IPS-20b (cell line): ENCODE measurements around the gene RGS12.

ENCODE experiments used
- H3K27ac ChIP-seq: one replicate; pipeline ENCODE4 v1.5.1; 2013; ENCODE audit warnings: low read length
- H3K27me3 ChIP-seq: 2 replicates; pipeline ENCODE4 v1.6.1; 2013; ENCODE audit warnings: mild to moderate bottlenecking, low read length, inconsistent platforms; ENCODE audit not compliant: insufficient read depth
- H3K36me3 ChIP-seq: 2 replicates; pipeline ENCODE4 v1.6.1; 2013; ENCODE audit warnings: low read depth, mild to moderate bottlenecking, inconsistent platforms, low read length, moderate library complexity; ENCODE audit not compliant: insufficient read depth
- H3K4me1 ChIP-seq: 2 replicates; pipeline ENCODE4 v1.6.1; 2013; ENCODE audit warnings: mild to moderate bottlenecking, control low read depth, inconsistent platforms, low read length, moderate library complexity; ENCODE audit not compliant: insufficient read depth
- H3K4me3 ChIP-seq: 2 replicates; pipeline ENCODE4 v1.5.1; 2013; ENCODE audit warnings: mild to moderate bottlenecking, low read length, inconsistent platforms
- H3K9ac ChIP-seq: 2 replicates; pipeline ENCODE4 v1.6.1; 2013; ENCODE audit warnings: low read depth, mild to moderate bottlenecking, inconsistent platforms, low read length, moderate library complexity
- H3K9me3 ChIP-seq: 2 replicates; pipeline ENCODE4 v1.6.1; 2013; ENCODE audit warnings: mild to moderate bottlenecking, low read depth, low read length, inconsistent platforms; ENCODE audit not compliant: insufficient read depth

The RGS12 gene

DNA sequence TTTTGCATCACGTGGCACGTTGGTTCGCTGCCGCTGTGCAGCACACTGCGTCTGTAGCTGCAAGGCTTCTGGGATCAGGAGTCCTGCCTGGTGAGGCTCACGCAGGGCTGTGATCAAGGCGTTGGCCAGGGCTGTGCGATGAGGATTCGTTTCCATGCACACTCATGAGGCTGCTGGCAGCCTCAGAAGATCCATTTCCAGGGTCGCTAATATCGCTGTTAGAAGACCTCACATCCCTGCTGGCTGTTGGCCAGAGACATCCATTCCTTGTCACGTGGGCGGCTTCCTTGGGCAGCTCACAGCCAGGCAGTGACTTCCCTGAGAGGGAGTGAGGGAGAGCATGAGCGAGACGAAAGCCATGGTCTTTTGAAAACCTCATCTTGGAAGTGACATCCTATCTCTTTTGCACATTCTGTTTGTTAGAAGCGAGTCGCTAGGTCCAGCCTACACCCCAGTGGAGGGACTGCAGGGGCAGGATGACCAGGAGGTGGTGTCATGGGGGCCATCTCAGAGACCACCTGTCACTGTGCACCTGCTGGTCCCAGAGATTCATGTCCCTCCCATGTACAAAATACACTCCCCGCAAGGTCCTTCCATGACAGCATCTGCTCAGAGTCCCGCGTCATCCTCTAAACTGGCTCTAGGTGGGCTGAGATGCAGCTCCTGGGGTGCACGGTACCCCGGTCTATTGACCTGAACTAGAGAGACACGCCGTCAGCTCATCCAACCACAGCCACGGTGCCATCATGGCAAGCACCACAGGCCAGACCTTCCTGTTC lies 12.2 kb downstream of the RGS12 start:
- no peak overlapping the region for H3K27ac ChIP-seq
- 0 out of 2 replicates have a peak overlapping the region, but pooled peaks have one; percentile 22 for H3K9ac ChIP-seq
- H3K4me1 ChIP-seq, result peaks cover 13% of the 10 kb centered on the region
- H3K27me3 ChIP-seq, result no peaks in the 10 kb centered on the region
- no peaks in the 10 kb centered on the region for H3K36me3 ChIP-seq
- H3K9me3 ChIP-seq, result no peaks in the 10 kb centered on the region
- no peak overlapping the region for H3K4me3 ChIP-seq

- Histone ChIP-seq H3K9ac (no peak overlapping the region), H3K27ac (no peak overlapping the region), H3K36me3 (no peaks in the 10 kb centered on the region), H3K9me3 (no peaks in the 10 kb centered on the region), H3K27me3 (no peaks in the 10 kb centered on the region), H3K4me3 (no peak overlapping the region), H3K4me1 (peaks cover 13% of the 10 kb centered on the region)
These were observed 13.0 kb downstream of the RGS12 start for GRCh38 chr4:3305610-3306371.

DNA sequence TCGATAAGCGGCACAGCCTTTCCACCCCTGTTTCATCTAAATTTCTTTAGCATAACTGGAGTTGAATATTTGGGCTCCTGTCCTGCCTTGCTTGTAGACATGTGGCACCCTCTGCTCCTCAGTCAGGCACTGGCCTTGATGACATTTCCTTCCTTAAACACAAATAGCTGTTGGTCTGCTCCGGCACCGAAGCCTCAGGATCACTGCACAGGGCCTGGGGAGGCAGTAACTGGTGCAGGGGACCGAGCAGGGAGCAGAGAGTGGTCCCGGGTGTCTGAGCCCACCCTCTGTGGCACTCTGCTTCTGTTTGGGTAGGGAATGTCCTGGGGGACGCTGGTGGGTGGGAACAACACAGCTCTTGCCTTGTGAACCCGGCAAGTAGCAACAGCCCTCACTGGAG lies 13.6 kb downstream of the RGS12 start:
- Histone ChIP-seq H3K27me3 (no peaks in the 10 kb centered on the region), H3K27ac (no peak overlapping the region), H3K9ac (no peak overlapping the region), H3K4me1 (peaks cover 13% of the 10 kb centered on the region), H3K36me3 (no peaks in the 10 kb centered on the region), H3K9me3 (no peaks in the 10 kb centered on the region), H3K4me3 (no peak overlapping the region)

GRCh38 chr4:3307060-3307459 lies 14.2 kb downstream of the RGS12 start:
- H3K9me3 ChIP-seq, result no peaks in the 10 kb centered on the region
- no peak overlapping the region for H3K27ac ChIP-seq
- H3K9ac ChIP-seq, result no peak overlapping the region
- H3K36me3 ChIP-seq, result no peaks in the 10 kb centered on the region
- H3K4me3 ChIP-seq, result no peak overlapping the region
- peaks cover 13% of the 10 kb centered on the region for H3K4me1 ChIP-seq
- no peaks in the 10 kb centered on the region for H3K27me3 ChIP-seq

DNA sequence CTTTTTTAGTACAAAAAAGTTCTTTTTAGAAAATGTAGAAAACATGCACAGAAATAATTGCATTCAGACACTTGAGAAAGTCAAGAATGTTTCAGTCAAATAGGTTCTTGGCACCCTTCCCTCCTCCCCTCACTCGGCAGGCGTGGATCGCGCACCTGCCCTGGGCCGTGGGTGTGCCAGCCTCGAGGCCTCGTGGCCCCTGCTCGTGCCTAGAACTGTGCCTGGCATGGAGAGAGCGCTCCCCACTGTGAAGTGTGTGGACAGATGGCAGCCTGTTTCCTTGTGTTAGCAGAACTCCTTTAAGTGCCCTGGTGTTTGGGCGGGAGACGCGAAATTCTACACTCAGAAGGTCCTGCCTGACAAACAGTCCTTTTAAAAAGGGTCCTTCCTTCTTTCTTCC lies 14.7 kb downstream of the RGS12 start:
- Histone ChIP-seq H3K4me1 (peaks cover 13% of the 10 kb centered on the region), H3K27ac (no peak overlapping the region), H3K27me3 (no peaks in the 10 kb centered on the region), H3K4me3 (no peak overlapping the region), H3K9ac (no peak overlapping the region), H3K36me3 (no peaks in the 10 kb centered on the region), H3K9me3 (no peaks in the 10 kb centered on the region)

DNA sequence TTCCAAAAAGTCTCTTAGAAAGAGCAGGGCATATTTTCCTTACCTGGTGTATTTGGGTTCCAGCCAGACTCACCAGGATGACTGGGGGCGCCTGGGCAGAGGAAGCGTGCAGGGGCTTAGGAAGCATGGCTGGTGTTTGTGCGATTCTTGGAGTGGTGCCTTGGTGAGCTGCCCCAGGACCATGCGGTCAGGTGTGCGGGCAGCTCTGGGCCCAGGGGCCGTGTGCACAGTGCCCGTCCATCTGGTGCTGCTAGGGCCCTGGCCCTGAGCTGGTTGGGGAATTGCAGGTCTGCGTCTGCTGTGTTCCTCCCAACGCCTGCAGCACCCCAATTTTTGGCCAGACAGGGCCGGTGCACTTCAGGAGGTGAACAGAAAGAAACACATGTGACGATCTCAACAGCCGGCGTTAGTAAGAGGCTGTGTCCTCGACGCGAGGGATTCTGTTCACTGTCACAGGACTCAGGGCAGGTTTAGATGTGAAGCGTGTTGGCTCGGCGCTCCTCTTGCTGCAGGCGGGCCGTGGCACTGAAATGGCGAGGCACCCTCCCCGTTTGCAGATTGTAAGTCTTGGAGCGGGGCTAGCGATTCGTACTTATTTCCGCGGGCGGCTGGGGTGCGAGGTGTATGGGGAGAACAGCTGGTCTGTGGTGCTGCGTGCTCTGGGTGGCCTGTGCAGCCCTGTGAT lies 15.2 kb downstream of the RGS12 start:
- H3K4me1 ChIP-seq, result peaks cover 13% of the 10 kb centered on the region
- H3K27me3 ChIP-seq, result no peaks in the 10 kb centered on the region
- no peak overlapping the region for H3K9ac ChIP-seq
- no peaks in the 10 kb centered on the region for H3K36me3 ChIP-seq
- H3K9me3 ChIP-seq, result no peaks in the 10 kb centered on the region
- H3K4me3 ChIP-seq, result no peak overlapping the region
- H3K27ac ChIP-seq, result no peak overlapping the region

- no peaks in the 10 kb centered on the region for H3K9me3 ChIP-seq
- H3K4me3 ChIP-seq, result no peak overlapping the region
- H3K4me1 ChIP-seq, result peaks cover 10% of the 10 kb centered on the region
- H3K27me3 ChIP-seq, result no peaks in the 10 kb centered on the region
- H3K27ac ChIP-seq, result no peak overlapping the region
- no peak overlapping the region for H3K9ac ChIP-seq
- no peaks in the 10 kb centered on the region for H3K36me3 ChIP-seq
These were observed 15.9 kb downstream of the RGS12 start for GRCh38 chr4:3308691-3309090.

- Histone ChIP-seq H3K9ac (no peak overlapping the region), H3K36me3 (no peaks in the 10 kb centered on the region), H3K27ac (no peak overlapping the region), H3K4me3 (no peak overlapping the region), H3K27me3 (no peaks in the 10 kb centered on the region), H3K9me3 (no peaks in the 10 kb centered on the region), H3K4me1 (no peaks in the 10 kb centered on the region)
These were observed 17.7 kb downstream of the RGS12 start for GRCh38 chr4:3310301-3311094.

- no peak overlapping the region for H3K9ac ChIP-seq
- no peak overlapping the region for H3K27ac ChIP-seq
- H3K9me3 ChIP-seq, result no peaks in the 10 kb centered on the region
- H3K27me3 ChIP-seq, result no peaks in the 10 kb centered on the region
- no peaks in the 10 kb centered on the region for H3K36me3 ChIP-seq
- H3K4me3 ChIP-seq, result no peak overlapping the region
- H3K4me1 ChIP-seq, result no peaks in the 10 kb centered on the region
These were observed 18.2 kb downstream of the RGS12 start for GRCh38 chr4:3311095-3311372.

DNA sequence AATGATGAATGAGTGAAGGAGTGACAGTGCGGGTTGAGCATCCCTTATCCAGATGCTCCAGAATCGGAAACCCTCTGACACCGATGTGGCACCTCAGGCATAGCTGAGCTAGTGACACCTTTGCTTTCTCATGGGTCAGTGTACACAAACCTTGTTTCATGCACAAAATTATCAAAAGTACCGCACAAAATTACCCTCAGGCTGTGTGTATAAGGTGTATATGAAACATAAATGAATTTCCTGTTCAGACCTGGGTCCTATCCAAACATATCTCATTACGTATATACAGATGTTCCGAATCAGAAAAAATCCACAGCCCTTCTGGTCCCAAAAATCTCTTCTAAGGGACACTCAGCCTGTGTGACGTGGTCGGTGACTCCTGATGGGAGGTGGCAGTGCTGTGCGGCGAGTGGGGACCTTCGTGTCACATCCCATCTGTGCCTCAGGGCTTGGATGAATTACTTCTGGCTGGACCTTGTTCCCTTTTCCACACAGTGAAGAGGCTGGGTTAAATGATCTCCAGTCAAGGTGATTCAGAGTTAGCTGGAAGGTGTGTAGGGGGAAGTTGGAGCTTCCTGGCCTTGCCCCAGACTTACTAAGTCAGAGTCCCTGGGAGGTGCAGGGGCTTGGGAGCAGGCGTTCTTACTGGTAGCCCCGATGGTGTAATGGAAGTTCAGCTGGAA lies 18.8 kb downstream of the RGS12 start:
- no peaks in the 10 kb centered on the region for H3K27me3 ChIP-seq
- H3K27ac ChIP-seq, result no peak overlapping the region
- H3K4me1 ChIP-seq, result no peaks in the 10 kb centered on the region
- 0 out of 2 replicates have a peak, but pooled peaks cover 5% of the 10 kb centered on the region for H3K36me3 ChIP-seq
- H3K9ac ChIP-seq, result no peak overlapping the region
- no peak overlapping the region for H3K4me3 ChIP-seq
- H3K9me3 ChIP-seq, result no peaks in the 10 kb centered on the region

- H3K9me3 ChIP-seq, result no peaks in the 10 kb centered on the region
- no peaks in the 10 kb centered on the region for H3K27me3 ChIP-seq
- H3K4me3 ChIP-seq, result no peak overlapping the region
- H3K36me3 ChIP-seq, result 0 out of 2 replicates have a peak, but pooled peaks cover 6% of the 10 kb centered on the region
- H3K4me1 ChIP-seq, result no peaks in the 10 kb centered on the region
- no peak overlapping the region for H3K27ac ChIP-seq
- no peak overlapping the region for H3K9ac ChIP-seq
These were observed 19.5 kb downstream of the RGS12 start for GRCh38 chr4:3312362-3312761.
